KOPT-K1 (cell line): Measurements from ENCODE around the gene TMEM170A.
A peak's percentile ranks its signal among the peaks of the same experiment; 100 is the strongest.
"Not testable (repeated sequence)": the region's sequence is repeated elsewhere in the genome, so short reads cannot be mapped to it uniquely, and the experiment has no call there.

Experiments used
- H3K27ac ChIP-seq: fragments of 200-600 bp; sonication (generic); 2 replicates; pipeline ENCODE4 v1.5.1; 2016; ENCODE audit warnings: antibody characterized with exemption, mild to moderate bottlenecking, low read depth, low read length; ENCODE audit not compliant: poor library complexity, severe bottlenecking
- H3K36me3 ChIP-seq: fragments of 200-600 bp; sonication (generic); 2 replicates; pipeline ENCODE4 v1.5.1; 2017; ENCODE audit warnings: antibody characterized with exemption, mild to moderate bottlenecking, low read length, moderate library complexity; ENCODE audit not compliant: insufficient read depth
- H3K9me3 ChIP-seq: fragments of 200-600 bp; sonication (generic); 2 replicates; pipeline ENCODE4 v1.5.1; 2017; ENCODE audit warnings: antibody characterized with exemption, low read length, mild to moderate bottlenecking; ENCODE audit not compliant: insufficient read depth, poor library complexity, severe bottlenecking

TMEM170A gene

DNA sequence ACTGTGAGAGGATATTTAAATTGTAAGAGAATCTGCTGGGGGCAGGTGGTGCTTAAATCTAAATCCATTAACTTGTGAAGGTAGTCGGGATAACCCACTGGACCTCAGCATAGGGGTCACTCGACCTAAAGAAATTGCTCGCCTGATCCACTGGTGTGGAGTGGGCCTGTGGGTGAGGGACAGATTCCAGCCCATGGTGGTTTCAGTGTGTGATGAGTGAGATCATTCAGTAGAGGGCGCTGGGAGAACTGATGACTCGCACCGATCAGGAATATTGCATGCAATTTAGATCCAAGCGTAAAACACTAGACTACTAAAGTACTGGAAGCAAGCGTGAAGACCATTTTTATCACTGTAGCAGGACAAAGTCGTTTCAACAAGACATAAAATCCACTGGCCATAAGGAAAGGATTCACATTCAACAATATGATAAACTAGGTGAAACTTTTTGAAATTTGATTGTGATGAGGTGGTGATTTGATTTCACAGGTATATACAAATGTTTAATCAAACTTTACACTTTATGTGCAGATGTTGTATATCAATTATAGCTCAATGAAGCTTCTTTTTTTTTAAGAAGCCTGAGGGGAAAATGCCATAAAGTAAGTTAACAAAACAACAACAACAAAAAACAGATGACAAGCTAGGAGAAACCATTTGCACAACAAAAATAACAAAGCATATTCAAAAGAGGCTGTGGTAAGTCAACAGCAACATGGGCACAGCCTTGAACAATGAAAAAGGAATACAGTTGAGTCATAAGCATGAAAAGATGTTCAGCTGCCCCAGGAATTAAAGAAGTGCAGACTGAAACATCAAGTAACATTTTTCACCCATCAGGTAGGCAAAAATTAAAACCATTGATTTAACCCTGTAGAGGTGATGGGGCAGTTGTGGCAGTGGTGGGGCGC lies 7.5 kb upstream of the TMEM170A start:
- Histone ChIP-seq H3K27ac (no peak overlapping the region), H3K9me3 (no peaks in the 10 kb centered on the region), H3K36me3 (no peaks in the 10 kb centered on the region)

DNA sequence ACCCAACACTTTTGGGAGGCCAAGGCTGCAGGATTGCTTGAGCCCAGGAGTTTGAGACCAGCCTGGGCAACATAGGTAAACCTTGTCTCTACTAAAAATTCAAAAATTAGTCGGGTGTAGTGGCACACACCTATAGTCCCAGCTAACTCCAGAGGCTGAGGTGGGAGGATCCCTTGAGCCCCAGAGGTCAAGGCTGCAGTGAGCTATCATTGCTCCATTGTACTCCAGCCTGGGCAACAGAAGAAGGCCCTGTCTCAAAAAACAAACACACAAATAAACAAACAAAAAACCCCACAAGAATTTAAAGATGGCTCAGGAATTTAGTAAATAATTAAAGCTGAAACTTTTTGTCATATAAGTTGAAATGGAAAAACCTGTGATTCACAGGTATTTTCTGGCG lies 2.3 kb upstream of the TMEM170A start:
- no peaks in the 10 kb centered on the region for H3K36me3 ChIP-seq
- H3K27ac ChIP-seq: no peak overlapping the region
- no peaks in the 10 kb centered on the region for H3K9me3 ChIP-seq

DNA sequence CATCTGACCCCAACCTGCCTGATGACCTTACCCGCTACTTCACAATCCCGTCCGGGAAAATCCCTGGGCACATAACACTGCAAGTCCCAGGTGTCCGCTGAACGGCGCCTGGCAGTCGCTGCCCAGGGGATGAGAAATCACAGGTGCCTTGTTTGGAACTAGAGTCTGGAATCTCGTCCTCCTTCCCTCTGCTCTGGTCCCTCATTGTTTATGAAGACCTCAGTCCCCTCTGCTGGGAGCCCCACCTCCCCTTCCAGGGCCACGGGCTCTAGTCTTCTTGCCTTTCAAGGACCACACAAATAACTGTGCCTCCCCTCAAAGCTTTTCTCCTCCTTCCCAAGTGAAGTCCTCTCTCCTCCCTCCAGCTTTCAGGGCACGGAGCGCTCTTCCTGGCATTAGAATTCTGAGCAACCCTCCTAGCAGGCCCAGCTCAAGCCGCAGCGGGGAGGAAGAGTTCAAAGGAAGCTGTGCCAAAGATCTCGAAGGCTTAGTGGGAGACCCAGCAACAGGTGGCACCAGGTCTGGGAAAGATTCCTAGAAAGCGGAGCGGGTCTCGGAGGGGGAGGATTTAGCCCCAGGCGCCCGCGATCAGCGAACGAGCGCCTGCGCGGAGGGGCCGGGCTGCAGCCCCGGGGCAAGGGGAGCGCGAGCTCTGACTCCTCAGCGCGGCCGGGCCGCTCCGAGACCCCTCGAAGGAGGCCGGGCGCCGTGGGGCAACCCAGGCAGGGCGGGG lies 934 bp downstream of the TMEM170A start:
- not testable (repeated sequence) for H3K36me3 ChIP-seq, H3K9me3 ChIP-seq
- peak overlapping the region; percentile 83 for H3K27ac ChIP-seq

DNA sequence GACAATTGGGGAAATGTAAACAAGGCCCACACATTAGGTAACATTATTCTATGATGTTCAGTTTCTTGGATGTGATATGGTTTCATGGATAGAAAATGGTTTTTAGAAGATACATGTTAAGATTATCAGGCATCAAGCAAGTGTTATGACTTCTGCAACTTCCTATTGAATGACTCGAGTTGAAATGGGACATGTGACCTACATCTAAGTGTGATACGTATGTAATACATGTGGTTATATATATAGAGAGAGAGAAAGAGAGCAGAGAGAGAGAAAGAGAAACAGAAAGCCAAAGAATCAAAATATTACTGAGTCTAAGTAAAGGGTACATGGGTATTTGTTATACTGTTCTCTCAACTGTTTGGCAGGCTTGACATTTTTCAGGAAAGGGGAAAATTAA lies 1.7 kb downstream of the TMEM170A start:
- peaks cover 10% of the 10 kb centered on the region; the same call in 1 of the 2 replicates for H3K36me3 ChIP-seq
- H3K9me3 ChIP-seq: no peaks in the 10 kb centered on the region
- H3K27ac ChIP-seq: no peak overlapping the region

DNA sequence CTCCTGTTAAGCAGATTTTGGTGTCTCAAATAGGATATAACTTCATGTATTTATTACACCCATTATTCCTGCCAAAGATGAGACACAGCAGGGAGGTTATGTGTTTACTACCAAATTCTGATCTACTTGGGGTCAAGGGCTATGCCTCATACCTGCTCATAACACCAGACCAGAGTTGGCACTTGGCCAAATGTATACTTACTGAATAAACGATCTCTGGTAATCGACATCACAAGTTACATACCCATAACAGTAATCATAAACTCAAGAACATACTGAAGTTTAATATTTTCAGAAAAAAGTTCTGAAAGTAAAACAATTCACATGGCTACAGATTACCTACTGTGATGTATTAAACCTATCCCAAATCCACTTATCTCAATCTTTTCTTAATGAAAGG lies 2.9 kb downstream of the TMEM170A start:
- Histone ChIP-seq H3K9me3 (no peaks in the 10 kb centered on the region), H3K36me3 (peaks cover 10% of the 10 kb centered on the region; the same call in 1 of the 2 replicates), H3K27ac (no peak overlapping the region)

DNA sequence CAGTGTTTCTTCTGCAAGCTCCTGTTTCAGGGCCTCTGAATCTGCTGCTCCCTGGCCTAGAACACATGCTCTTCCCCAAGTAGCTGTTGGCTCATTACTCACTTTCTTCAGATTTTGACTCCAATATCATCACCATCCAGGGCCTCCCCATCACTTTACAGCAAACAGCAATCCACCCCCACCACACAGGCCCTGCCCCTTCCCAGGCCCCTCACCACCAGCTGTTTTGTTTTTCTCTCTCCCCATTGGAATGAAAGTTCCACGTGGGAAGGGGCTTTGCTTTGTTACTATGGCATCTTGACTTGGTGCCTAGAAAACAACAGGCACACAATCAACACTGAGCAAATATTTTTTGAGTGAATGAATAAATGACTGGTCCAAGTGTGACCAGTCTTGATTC lies 4.0 kb downstream of the TMEM170A start:
- Histone ChIP-seq H3K27ac (no peak overlapping the region), H3K36me3 (peaks cover 10% of the 10 kb centered on the region; the same call in 1 of the 2 replicates), H3K9me3 (no peaks in the 10 kb centered on the region)

DNA sequence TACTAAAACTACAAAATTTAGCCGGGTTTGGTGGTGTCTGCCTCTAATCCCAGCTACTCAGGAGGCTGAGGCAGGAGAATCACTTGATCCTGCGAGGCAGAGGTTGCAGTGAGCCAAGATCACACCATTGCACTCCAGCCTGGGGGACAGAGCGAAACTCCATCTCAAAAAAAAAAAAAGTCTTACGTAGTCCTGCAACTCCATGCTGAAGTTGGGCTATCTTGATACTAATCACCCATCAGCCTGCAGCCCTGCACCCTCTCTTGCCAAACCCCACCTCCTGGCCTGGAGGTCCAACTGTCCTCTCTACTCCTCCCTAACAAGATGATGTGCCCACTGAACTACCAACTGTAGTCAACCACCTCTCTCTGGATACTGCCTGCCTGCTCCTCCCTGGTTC lies 4.8 kb downstream of the TMEM170A start:
- Histone ChIP-seq H3K27ac (no peak overlapping the region), H3K9me3 (no peaks in the 10 kb centered on the region), H3K36me3 (peaks cover 10% of the 10 kb centered on the region; the same call in 1 of the 2 replicates)

DNA sequence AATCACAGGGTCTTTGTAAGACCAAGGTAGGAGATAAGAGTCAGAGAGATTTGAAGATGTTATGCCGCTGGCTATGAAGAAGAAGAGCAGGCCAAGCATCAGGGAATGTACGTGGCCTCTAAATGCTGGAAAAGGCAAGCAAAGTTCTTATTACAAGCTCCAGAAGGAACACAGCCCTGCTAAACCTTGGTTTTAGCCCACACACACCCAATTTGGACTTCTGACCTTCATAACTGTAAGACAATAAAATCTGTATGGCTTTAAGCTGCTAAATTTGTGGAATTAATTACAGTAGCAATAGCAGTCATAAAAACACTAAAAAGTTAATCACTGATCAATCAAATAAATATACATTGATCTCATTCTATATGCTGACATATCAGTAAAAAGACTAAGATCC lies 6.0 kb downstream of the TMEM170A start:
- Histone ChIP-seq H3K27ac (no peak overlapping the region), H3K9me3 (no peaks in the 10 kb centered on the region), H3K36me3 (peaks cover 10% of the 10 kb centered on the region; the same call in 1 of the 2 replicates)

DNA sequence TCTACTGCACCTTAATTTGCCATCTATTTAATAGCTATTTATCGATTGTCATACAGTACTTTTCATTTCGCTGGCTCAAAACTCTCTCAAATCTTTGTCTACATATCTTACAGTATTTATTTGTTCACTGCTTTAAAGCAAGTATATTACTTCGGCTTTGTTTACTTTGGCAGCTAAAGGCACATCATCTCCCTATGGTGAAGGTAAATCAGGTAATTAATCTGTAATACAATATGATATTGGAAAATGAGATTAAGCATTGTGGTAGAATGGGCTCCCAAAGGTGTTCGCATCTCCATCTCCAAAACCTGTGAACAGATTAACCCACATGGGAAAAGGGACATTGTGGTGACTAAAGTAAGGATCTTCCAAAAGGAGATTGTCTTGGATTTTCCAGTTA lies 6.5 kb downstream of the TMEM170A start:
- Histone ChIP-seq H3K27ac (no peak overlapping the region), H3K9me3 (no peaks in the 10 kb centered on the region), H3K36me3 (peaks cover 10% of the 10 kb centered on the region; the same call in 1 of the 2 replicates)

DNA sequence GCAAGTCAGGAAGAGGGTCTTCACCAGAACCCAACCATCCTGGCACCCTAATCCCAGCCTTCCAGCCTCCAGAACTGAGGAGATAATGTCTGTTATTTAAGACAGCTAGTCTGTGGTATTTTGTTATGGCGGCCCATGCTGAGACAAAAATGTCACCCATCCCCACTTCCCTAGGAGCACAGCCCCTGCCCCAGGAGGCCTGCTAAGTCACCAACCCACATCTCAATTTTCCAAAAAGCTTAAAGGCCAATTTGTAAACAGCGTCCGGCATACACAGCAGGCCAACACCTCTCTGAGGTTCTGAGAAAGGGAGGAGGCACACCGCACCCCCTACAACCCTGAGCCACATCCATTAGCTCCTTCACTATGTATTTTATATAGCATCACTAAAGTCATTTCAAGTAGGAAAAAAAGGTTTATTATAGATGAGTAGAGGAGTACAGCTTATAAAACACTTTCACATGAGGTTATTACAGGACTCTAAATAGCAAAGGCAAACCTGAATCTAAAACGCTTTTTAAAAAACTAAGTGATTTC lies 6.9 kb downstream of the TMEM170A start:
- Histone ChIP-seq H3K9me3 (no peaks in the 10 kb centered on the region), H3K36me3 (peaks cover 10% of the 10 kb centered on the region; the same call in 1 of the 2 replicates), H3K27ac (no peak overlapping the region)

DNA sequence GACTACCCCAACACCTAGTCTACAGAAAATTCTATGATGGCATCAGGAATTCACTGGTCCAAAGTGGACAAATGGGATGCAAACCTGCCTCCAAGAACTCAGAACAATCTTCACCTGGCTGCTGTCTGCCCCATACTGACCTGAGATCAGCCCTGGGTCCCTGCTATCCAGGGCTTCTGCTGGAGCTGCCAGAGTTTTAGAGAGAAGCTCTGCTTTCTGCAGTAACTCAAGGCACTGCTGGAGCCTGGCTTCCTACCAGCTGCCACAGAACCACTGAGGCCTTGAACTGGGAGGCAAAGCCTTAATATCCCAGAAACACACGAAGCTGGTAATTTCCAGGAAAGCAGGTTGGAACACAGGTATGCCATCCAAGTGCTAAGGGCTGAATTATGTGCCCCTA lies 7.5 kb downstream of the TMEM170A start:
- Histone ChIP-seq H3K36me3 (peaks cover 10% of the 10 kb centered on the region; the same call in 1 of the 2 replicates), H3K27ac (no peak overlapping the region), H3K9me3 (no peaks in the 10 kb centered on the region)

DNA sequence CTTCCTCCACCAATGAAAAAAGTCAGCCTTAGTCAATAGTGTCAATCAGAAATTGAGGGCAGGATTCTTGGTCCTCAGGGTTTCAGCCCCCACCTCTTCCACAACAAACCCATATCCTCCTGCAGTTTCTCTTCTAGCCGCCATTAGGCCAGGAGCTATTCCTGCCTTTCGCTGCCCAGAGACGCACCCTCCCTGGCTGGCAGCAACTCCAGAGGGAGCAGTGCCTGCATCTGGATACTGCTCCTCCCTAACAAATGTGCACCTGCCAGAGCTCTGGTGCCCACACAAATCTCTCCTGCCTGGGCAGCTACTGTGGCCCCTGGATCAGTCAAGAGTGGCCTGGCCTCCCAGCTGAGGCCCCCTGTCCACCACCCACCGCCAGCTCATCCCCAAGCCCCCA lies 8.0 kb downstream of the TMEM170A start:
- H3K36me3 ChIP-seq: peaks cover 12% of the 10 kb centered on the region
- not testable (repeated sequence) for H3K9me3 ChIP-seq, H3K27ac ChIP-seq

DNA sequence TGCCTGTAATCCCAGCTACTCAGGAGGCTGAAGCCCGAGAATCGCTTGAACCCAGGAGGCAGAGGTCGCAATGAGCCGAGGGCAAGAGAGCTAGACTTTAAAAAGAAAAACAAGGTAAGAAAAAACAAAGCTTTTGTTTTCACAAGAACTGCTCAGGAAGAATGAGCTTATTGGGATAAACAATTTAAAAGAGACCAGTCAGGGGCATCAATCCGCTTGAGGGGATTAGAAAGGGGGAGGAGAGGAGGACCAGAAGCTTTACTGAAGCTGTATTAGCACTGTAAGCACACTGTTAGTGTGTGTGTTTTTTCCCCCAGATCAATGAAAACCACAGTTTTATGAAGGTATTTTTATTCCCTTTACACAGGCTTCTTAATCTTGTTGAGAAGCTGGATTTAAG lies 8.8 kb downstream of the TMEM170A start:
- Histone ChIP-seq H3K9me3 (no peaks in the 10 kb centered on the region), H3K27ac (no peak overlapping the region), H3K36me3 (peaks cover 20% of the 10 kb centered on the region)

DNA sequence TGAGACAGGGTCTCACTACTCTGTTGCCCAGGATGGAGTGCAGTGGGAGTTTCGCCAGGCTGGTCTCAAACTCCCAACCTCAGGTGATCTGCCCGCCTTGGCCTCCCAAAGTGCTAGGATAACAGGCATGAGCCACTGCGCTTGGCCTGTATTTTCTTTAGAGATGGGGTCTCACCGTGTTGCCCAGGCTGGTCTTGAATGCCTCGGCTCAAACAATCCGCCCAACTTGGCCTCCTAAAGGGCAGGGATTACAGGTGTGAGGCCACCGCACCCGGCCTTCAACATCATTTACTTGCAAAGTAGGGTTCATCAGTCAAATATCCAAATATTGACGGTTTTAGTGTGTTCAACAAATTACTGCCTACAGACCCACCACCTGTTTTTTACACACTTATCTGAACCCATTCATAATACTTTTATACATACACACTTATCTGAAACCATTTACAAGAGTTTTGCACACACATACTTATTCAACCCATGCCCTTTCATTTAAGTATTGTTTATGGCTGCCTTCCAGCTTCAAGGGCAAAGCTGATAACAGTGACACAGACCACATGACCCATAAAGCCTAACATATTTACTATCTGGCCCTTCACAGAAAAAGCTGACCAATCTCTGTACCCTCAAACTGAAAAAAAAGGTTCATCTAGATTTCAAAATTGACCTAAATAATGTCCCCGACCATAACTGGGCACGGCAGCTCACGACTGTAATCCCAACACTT lies 11.9 kb downstream of the TMEM170A start:
- Histone ChIP-seq H3K27ac (no peak overlapping the region), H3K9me3 (no peaks in the 10 kb centered on the region), H3K36me3 (peaks cover 36% of the 10 kb centered on the region)

DNA sequence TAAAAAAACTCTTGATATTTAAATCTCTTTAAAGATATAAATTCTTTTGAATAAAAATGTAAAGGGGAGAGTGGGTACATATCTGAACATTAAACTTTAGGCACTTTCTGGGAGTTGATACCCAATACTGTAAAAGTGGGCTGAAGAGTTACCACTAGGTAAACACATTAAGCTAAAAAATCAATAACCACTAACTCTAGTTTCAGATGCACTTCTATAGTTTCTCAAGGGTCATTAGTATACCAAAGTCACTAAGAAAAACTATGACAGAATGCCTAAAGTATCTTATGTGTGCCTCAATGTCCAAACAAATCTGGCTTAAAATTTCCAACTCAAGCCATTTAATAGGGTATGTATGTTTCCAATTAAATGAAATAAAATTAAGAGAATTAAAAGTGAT lies 18.1 kb downstream of the TMEM170A start:
- H3K27ac ChIP-seq: no peak overlapping the region
- peaks cover 56% of the 10 kb centered on the region for H3K36me3 ChIP-seq
- no peaks in the 10 kb centered on the region for H3K9me3 ChIP-seq
